ENCODE measurements around the gene AMPD3. TPM values are rescaled to one million over a fixed set of nuclear protein-coding genes. Genes with fewer than 3 reads are reported as not detected.

The AMPD3 gene
- polyA plus RNA-seq, 1 donor (not counting 4 experiments of a cell fraction or from before 2014, with no cell fraction given): 11.1 TPM

- dilution Hi-C loops (cut with MboI; ENCODE audit: extremely low pct_ligation_motif_present, low sequenced_read_pairs): no loop called here
- DNase-seq (ENCODE audit: low read depth, low spot score): no peak
- no peak overlapping the region for H3K27ac ChIP-seq (ENCODE audit: control insufficient read depth, insufficient read depth, low read length)
- H3K36me3 ChIP-seq (ENCODE audit: control insufficient read depth in 2 of 2, extremely low read depth in 1 of 2, insufficient read depth in 2 of 2, low read length in 2 of 2): peaks cover 23 to 25% of the 10 kb centered on the region in 2 experiments
- H3K4me3 ChIP-seq (ENCODE audit: control insufficient read depth in 2 of 3, extremely low read depth in 1 of 3, insufficient read depth in 2 of 3, low read depth in 1 of 3, low read length in 3 of 3): no peak overlapping the region
- H3K79me2 ChIP-seq (ENCODE audit: control insufficient read depth, insufficient read depth, low read length): peaks cover 14% of the 10 kb centered on the region
- H3K4me2 ChIP-seq (ENCODE audit: control insufficient read depth, extremely low read depth, insufficient read depth, low read depth, low read length): no peak overlapping the region
- no peaks in the 10 kb centered on the region for H3K27me3 ChIP-seq (ENCODE audit: control insufficient read depth, extremely low read depth, insufficient read depth, low read length)
- H3K9me1 ChIP-seq (ENCODE audit: control insufficient read depth, extremely low read depth, insufficient read depth, low read length): no peaks in the 10 kb centered on the region
- no peaks in the 10 kb centered on the region for H3K4me1 ChIP-seq (ENCODE audit: control insufficient read depth, extremely low read depth, insufficient read depth, low read length)
- H2AFZ ChIP-seq (ENCODE audit: control insufficient read depth, low read length): no peak overlapping the region
- no peak for FAIRE-seq
- H4K20me1 ChIP-seq (ENCODE audit: control insufficient read depth, extremely low read depth, insufficient read depth, low read length): no peaks in the 10 kb centered on the region
- no peaks in the 10 kb centered on the region for H3K9me3 ChIP-seq (ENCODE audit: control insufficient read depth, low read depth, low read length)
- no peak overlapping the region for H3K9ac ChIP-seq (ENCODE audit: control insufficient read depth, extremely low read depth, insufficient read depth, low read length)
- TF ChIP-seq EZH2 (IDR thresholded peaks at IDR 0.05; ENCODE audit: low read length) (no peak), CTCF (optimal IDR thresholded peaks at IDR 0.05 in 1 of 3, IDR thresholded peaks at IDR 0.05 in 1 of 3, conservative IDR thresholded peaks at IDR 0.05 in 1 of 3; ENCODE audit: extremely low read depth in 1 of 3, insufficient read depth in 2 of 3, low read length in 3 of 3) (no peak)
Observed at GRCh38 chr11:10462746-10463300, 7.8 kb downstream of the AMPD3 start.

GRCh38 chr11:10473371-10473770, 18.3 kb downstream of the AMPD3 start:
- H3K27me3 ChIP-seq (ENCODE audit: control insufficient read depth, extremely low read depth, insufficient read depth, low read length): no peaks in the 10 kb centered on the region
- no peak overlapping the region for H3K9ac ChIP-seq (ENCODE audit: control insufficient read depth, extremely low read depth, insufficient read depth, low read length)
- dilution Hi-C loops (cut with MboI; ENCODE audit: extremely low pct_ligation_motif_present, low sequenced_read_pairs): no loop called here
- H3K4me3 ChIP-seq (ENCODE audit: control insufficient read depth in 2 of 3, extremely low read depth in 1 of 3, insufficient read depth in 2 of 3, low read depth in 1 of 3, low read length in 3 of 3): no peak overlapping the region
- peaks cover 2% of the 10 kb centered on the region for H3K79me2 ChIP-seq (ENCODE audit: control insufficient read depth, insufficient read depth, low read length)
- no peak overlapping the region for H3K27ac ChIP-seq (ENCODE audit: control insufficient read depth, insufficient read depth, low read length)
- no peak overlapping the region for H2AFZ ChIP-seq (ENCODE audit: control insufficient read depth, low read length)
- H3K4me1 ChIP-seq (ENCODE audit: control insufficient read depth, extremely low read depth, insufficient read depth, low read length): no peaks in the 10 kb centered on the region
- no peak overlapping the region for H3K4me2 ChIP-seq (ENCODE audit: control insufficient read depth, extremely low read depth, insufficient read depth, low read depth, low read length)
- no peak for FAIRE-seq
- TF ChIP-seq CTCF (optimal IDR thresholded peaks at IDR 0.05 in 1 of 3, IDR thresholded peaks at IDR 0.05 in 1 of 3, conservative IDR thresholded peaks at IDR 0.05 in 1 of 3; ENCODE audit: extremely low read depth in 1 of 3, insufficient read depth in 2 of 3, low read length in 3 of 3): no peak
- no peaks in the 10 kb centered on the region for H3K9me1 ChIP-seq (ENCODE audit: control insufficient read depth, extremely low read depth, insufficient read depth, low read length)
- DNase-seq (ENCODE audit: low read depth, low spot score): no peak
- H3K9me3 ChIP-seq (ENCODE audit: control insufficient read depth, low read depth, low read length): no peaks in the 10 kb centered on the region
- H3K36me3 ChIP-seq (ENCODE audit: control insufficient read depth in 2 of 2, extremely low read depth in 1 of 2, insufficient read depth in 2 of 2, low read length in 2 of 2): peaks cover 0 to 6% of the 10 kb centered on the region in 2 experiments
- no peaks in the 10 kb centered on the region for H4K20me1 ChIP-seq (ENCODE audit: control insufficient read depth, extremely low read depth, insufficient read depth, low read length)

All from keratinocyte (primary cell).